HCT116 (cell line): Measurements from ENCODE around the gene CELF4. TPM values are rescaled to one million over a fixed set of nuclear protein-coding genes. Genes with fewer than 3 reads are reported as not detected.

ENCODE experiments used
- ATAC-seq: fragments of 200-7000 bp; cut with Tn5 transposase; 2 replicates; pipeline ENCODE4 v1.9.1; 2020; ENCODE audit warnings: mild to moderate bottlenecking, moderate library complexity
- BruUV-seq: library from RNA; stranded (reverse); fragments of 400-500 nt; replicated peaks from 2 replicates; lab custom pipeline; 2021; lab: Mats Ljungman, UMichigan
- CTCF ChIA-PET: fragments of 300-600 bp; sonication (Branson Sonifier 250); formaldehyde crosslinking; loops from one replicate; lab custom pipeline; 2021; ENCODE audit warnings: antibody characterized with exemption; lab: Charles Lee
- POLR2A ChIA-PET: fragments of 300-600, 350-600 bp; sonication (Branson Sonifier 250); formaldehyde crosslinking; loops from one replicate; lab custom pipeline; 2021; ENCODE audit warnings: antibody characterized with exemption; lab: Charles Lee
- RAD21 ChIA-PET, 2 experiments: fragments of 300-600 bp; sonication (Branson Sonifier 250); formaldehyde crosslinking; loops; one replicate each; lab custom pipeline; 2023; ENCODE audit warnings: low total read pairs in 2 of 2; ENCODE audit not compliant: uncharacterized antibody in 2 of 2, unreplicated experiment in 2 of 2, low non-redundant PET in 1 of 2; lab: Charles Lee
- DNase-seq: peaks from one replicate; pipeline ENCODE4 v3.0.0-alpha.2; 2010; ENCODE audit warnings: low read depth, low spot score
- H2AFZ ChIP-seq: fragments of 200-600 bp; shearing (Covaris generic), sonication (generic); 2 replicates; pipeline ENCODE4 v1.6.1; 2017; ENCODE audit warnings: low read depth, mixed run types, mixed read lengths, antibody characterized with exemption, low read length; ENCODE audit not compliant: poor library complexity, severe bottlenecking
- H3K27ac ChIP-seq: 2 replicates; pipeline ENCODE4 v1.5.1; 2012; ENCODE audit warnings: low read depth, low read length
- H3K27me3 ChIP-seq: fragments of 200-600 bp; sonication (generic); 2 replicates; pipeline ENCODE4 v1.6.1; 2016; ENCODE audit warnings: mixed run types, low read length, mixed read lengths; ENCODE audit not compliant: insufficient read depth
- H3K36me3 ChIP-seq, 2 experiments: fragments of 200-500 bp in 1 of 2; fragments of 200-600 bp in 1 of 2; sonication (Bioruptor generic) in 1 of 2; sonication (generic) in 1 of 2; 2 replicates each; pipeline versions ENCODE4 v1.5.1 to v1.6.1; 2014 to 2016; ENCODE audit warnings: low read length in 2 of 2, inconsistent platforms in 1 of 2, mixed read lengths in 1 of 2, mixed run types in 1 of 2; ENCODE audit not compliant: insufficient read depth in 2 of 2, control insufficient read depth in 1 of 2
- H3K4me1 ChIP-seq, 2 experiments: fragments of 200-600 bp in 1 of 2; sonication (generic) in 1 of 2; 2 replicates each; pipeline versions ENCODE4 v1.5.1 to v1.6.1; 2012 to 2017; ENCODE audit warnings: low read length in 2 of 2, inconsistent platforms in 1 of 2, mild to moderate bottlenecking in 1 of 2, mixed read lengths in 1 of 2, mixed run types in 1 of 2, moderate library complexity in 1 of 2; ENCODE audit not compliant: insufficient read depth in 2 of 2, control insufficient read depth in 1 of 2
- H3K4me2 ChIP-seq: fragments of 200-600 bp; sonication (generic); 2 replicates; pipeline ENCODE4 v1.6.1; 2017; ENCODE audit warnings: mixed run types, low read length, mixed read lengths
- H3K4me3 ChIP-seq, 2 experiments: fragments of 200-600 bp in 1 of 2; sonication (generic) in 1 of 2; replicated peaks in 1 of 2; 2 replicates each; pipeline ENCODE4 v1.5.1; 2011 to 2016; ENCODE audit warnings: low read length in 2 of 2, control low read depth in 1 of 2, low read depth in 1 of 2, mild to moderate bottlenecking in 1 of 2, mixed read lengths in 1 of 2, mixed run types in 1 of 2
- H3K79me2 ChIP-seq: fragments of 200-600 bp; sonication (generic); 2 replicates; pipeline ENCODE4 v1.6.1; 2017; ENCODE audit warnings: mild to moderate bottlenecking, mixed run types, low read length, moderate library complexity, mixed read lengths; ENCODE audit not compliant: insufficient read depth
- H3K9ac ChIP-seq: fragments of 200-600 bp; sonication (generic); 2 replicates; pipeline ENCODE4 v1.6.1; 2016; ENCODE audit warnings: low read length, mixed read lengths
- H3K9me2 ChIP-seq: fragments of 200-600 bp; sonication (generic), shearing (Covaris generic); 2 replicates; pipeline ENCODE4 v1.6.1; 2017; ENCODE audit warnings: mixed run types, mild to moderate bottlenecking, moderate library complexity; ENCODE audit not compliant: insufficient read depth
- H3K9me3 ChIP-seq, 2 experiments: fragments of 200-500 bp in 1 of 2; fragments of 200-600 bp in 1 of 2; sonication (Bioruptor generic) in 1 of 2; sonication (generic) in 1 of 2; 2 replicates each; pipeline ENCODE4 v1.6.1; 2014 to 2017; ENCODE audit warnings: low read length in 2 of 2, mixed read lengths in 2 of 2, inconsistent platforms in 1 of 2, low read depth in 1 of 2, mild to moderate bottlenecking in 1 of 2, mixed run types in 1 of 2, moderate library complexity in 1 of 2; ENCODE audit not compliant: control insufficient read depth in 1 of 2, insufficient read depth in 1 of 2
- H4K20me1 ChIP-seq: fragments of 200-600 bp; sonication (generic), shearing (Covaris generic); 2 replicates; pipeline ENCODE4 v1.6.1; 2017; ENCODE audit warnings: mixed run types, mild to moderate bottlenecking, moderate library complexity; ENCODE audit not compliant: insufficient read depth
- ATF3 ChIP-seq: IDR thresholded peaks from 2 replicates; pipeline ENCODE4 v1.6.1; 2012
- CBX3 ChIP-seq: IDR thresholded peaks from 2 replicates; pipeline ENCODE4 v1.6.1; 2012; ENCODE audit warnings: low read depth
- CTCF ChIP-seq, 3 experiments: fragments of 200-600 bp in 1 of 3; sonication (generic) in 1 of 3; IDR thresholded peaks in 2 of 3; conservative IDR thresholded peaks in 1 of 3; 2 replicates each; pipeline ENCODE4 v1.5.1; 2012 to 2017; ENCODE audit warnings: low read depth in 2 of 3, low read length in 2 of 3, antibody characterized with exemption in 1 of 3, borderline replicate concordance in 1 of 3, control low read depth in 1 of 3, mild to moderate bottlenecking in 1 of 3, mixed read lengths in 1 of 3, mixed run types in 1 of 3, moderate library complexity in 1 of 3; ENCODE audit not compliant: insufficient read depth in 1 of 3
- EGR1 ChIP-seq: IDR thresholded peaks from 2 replicates; pipeline ENCODE4 v1.6.1; 2012; ENCODE audit warnings: low read depth
- ELF1 ChIP-seq: IDR thresholded peaks from 2 replicates; pipeline ENCODE4 v1.6.1; 2012; ENCODE audit warnings: low read depth, borderline replicate concordance
- EZH2phosphoT487 ChIP-seq: fragments of 200-600 bp; IDR thresholded peaks from 2 replicates; pipeline ENCODE4 v1.6.1; 2018; ENCODE audit warnings: antibody characterized with exemption, borderline replicate concordance
- MAX ChIP-seq: IDR thresholded peaks from 2 replicates; pipeline ENCODE4 v1.6.1; 2012
- POLR2A ChIP-seq: IDR thresholded peaks from 2 replicates; pipeline ENCODE4 v1.7.0; 2011; ENCODE audit warnings: borderline replicate concordance; ENCODE audit not compliant: insufficient read depth, insufficient read length; ENCODE audit errors: extremely low read depth
- RAD21 ChIP-seq: IDR thresholded peaks from 2 replicates; pipeline ENCODE4 v1.6.1; 2012; ENCODE audit warnings: low read depth, mild to moderate bottlenecking
- SIN3A ChIP-seq: IDR thresholded peaks from 2 replicates; pipeline ENCODE4 v1.6.1; 2012; ENCODE audit warnings: low read depth
- SP1 ChIP-seq: IDR thresholded peaks from 2 replicates; pipeline ENCODE4 v1.6.1; 2012; ENCODE audit warnings: low read depth
- SRF ChIP-seq: IDR thresholded peaks from 2 replicates; pipeline ENCODE4 v1.6.1; 2012; ENCODE audit warnings: low read depth
- TCF7L2 ChIP-seq: IDR thresholded peaks from 2 replicates; pipeline ENCODE4 v1.7.0; 2011; ENCODE audit warnings: borderline replicate concordance, inconsistent platforms; ENCODE audit not compliant: insufficient read depth, insufficient read length; ENCODE audit errors: extremely low read depth
- YY1 ChIP-seq: IDR thresholded peaks from 2 replicates; pipeline ENCODE4 v1.6.1; 2011; ENCODE audit warnings: low read length, low read depth, moderate library complexity, mild to moderate bottlenecking; ENCODE audit not compliant: insufficient replicate concordance; ENCODE audit errors: extremely low read depth
- ZBTB33 ChIP-seq: IDR thresholded peaks from 2 replicates; pipeline ENCODE4 v1.6.1; 2011; ENCODE audit warnings: mild to moderate bottlenecking, low read length, moderate library complexity; ENCODE audit not compliant: insufficient replicate concordance; ENCODE audit errors: extremely low read depth
- ZFX ChIP-seq: fragments of 450-650 bp; IDR thresholded peaks from 2 replicates; pipeline ENCODE4 v1.6.1; 2017
- intact Hi-C: fragments of 100-400 bp; cut with micrococcal nuclease; formaldehyde crosslinking; loops from 2 replicates; pipeline ENCODE4 v1.10.0; 2022
- total RNA-seq: library from RNA; stranded (reverse); gene quantifications from one replicate; pipeline ENCODE4 v1.2.1, GENCODE V29; 2021; ENCODE audit not compliant: unreplicated experiment

CELF4 gene
- total RNA-seq, 1 experiment from 2014 or later, result not detected

GRCh38 chr18:37442477-37442876 is 123.1 kb downstream of the CELF4 start:
- DNase-seq, result no peak
- no peak for ATAC-seq
- Histone ChIP-seq H4K20me1 (no peaks in the 10 kb centered on the region), H3K9me3 (0 out of 4 replicates have a peak, but pooled peaks cover 0 to 3% of the 10 kb centered on the region in 2 experiments), H3K36me3 (no peaks in the 10 kb centered on the region), H3K27ac (no peak overlapping the region), H3K9me2 (no peaks in the 10 kb centered on the region), H3K4me3 (no peak overlapping the region), H3K4me1 (peaks cover 9 to 13% of the 10 kb centered on the region in 2 experiments; a peak in 3 of 4 replicates), H2AFZ (no peak overlapping the region), H3K9ac (no peak overlapping the region), H3K79me2 (no peaks in the 10 kb centered on the region), H3K27me3 (peaks cover 46% of the 10 kb centered on the region; the same call in 1 of the 2 replicates), H3K4me2 (no peak overlapping the region)
- no peak for TF ChIP-seq MAX
- TF ChIP-seq SIN3A, result no peak
- no peak for TF ChIP-seq TCF7L2
- no peak for TF ChIP-seq CBX3
- no peak for TF ChIP-seq RAD21
- TF ChIP-seq SP1, result no peak
- no peak for TF ChIP-seq SRF
- TF ChIP-seq YY1, result no peak
- TF ChIP-seq EGR1, result no peak
- TF ChIP-seq ZBTB33, result no peak
- TF ChIP-seq CTCF (IDR thresholded peaks at IDR 0.05 in 2 of 3, conservative IDR thresholded peaks at IDR 0.05 in 1 of 3; ENCODE audit: borderline replicate concordance in 1 of 3, insufficient read depth in 1 of 3, low read depth in 2 of 3, low read length in 2 of 3), result no peak
- no peak for TF ChIP-seq POLR2A
- TF ChIP-seq ATF3, result no peak
- no peak for TF ChIP-seq ZFX
- TF ChIP-seq ELF1, result no peak
- TF ChIP-seq EZH2phosphoT487, result no peak
- CTCF ChIA-PET, result no interaction called here
- BruUV-seq, result no TSS peak
- RAD21 ChIA-PET, result no interaction called here
- intact Hi-C loops, result no loop called here
- POLR2A ChIA-PET, result no interaction called here
